Mesothelial cell of epicardium (in vitro differentiated cells): Measurements from ENCODE around the gene ADORA2A. TPM values are rescaled to one million over a fixed set of nuclear protein-coding genes. Genes with fewer than 3 reads are reported as not detected.
A peak's percentile ranks its signal among the peaks of the same experiment; 100 is the strongest.

Experiments used
- DNase-seq, 2 experiments: peaks; one replicate each; pipeline ENCODE4 v3.0.0; 2021; ENCODE audit warnings: low spot score in 2 of 2; ENCODE audit not compliant: unreplicated experiment in 2 of 2
- H3K27ac Mint-ChIP-seq: 2 replicates; pipeline ENCODE4 v1.8.0; 2021; ENCODE audit warnings: mixed read lengths
- H3K27me3 Mint-ChIP-seq: 2 replicates; pipeline ENCODE4 v1.8.0; 2021; ENCODE audit warnings: low read depth, mixed read lengths
- H3K36me3 Mint-ChIP-seq: 2 replicates; pipeline ENCODE4 v1.8.0; 2021; ENCODE audit warnings: mixed read lengths
- H3K4me1 Mint-ChIP-seq: 2 replicates; pipeline ENCODE4 v1.8.0; 2021; ENCODE audit warnings: mixed read lengths
- H3K4me3 Mint-ChIP-seq: 2 replicates; pipeline ENCODE4 v1.8.0; 2021; ENCODE audit warnings: mild to moderate bottlenecking, moderate library complexity, mixed read lengths
- H3K9me3 Mint-ChIP-seq: 2 replicates; pipeline ENCODE4 v1.8.0; 2021; ENCODE audit warnings: mixed read lengths
- total RNA-seq: library from RNA; stranded (reverse); gene quantifications from 3 replicates; pipeline ENCODE4 v1.2.1, GENCODE V29; 2021
- TF ChIP-seq, protein P1 (sequence below): fragments of 200-600 bp; sonication (generic); IDR thresholded peaks from one replicate; pipeline ENCODE4 v1.5.0; 2021; ENCODE audit warnings: antibody characterized with exemption; ENCODE audit not compliant: unreplicated experiment

ADORA2A gene
- total RNA-seq, 1 donor from 2014 or later: 10.8 TPM

DNA sequence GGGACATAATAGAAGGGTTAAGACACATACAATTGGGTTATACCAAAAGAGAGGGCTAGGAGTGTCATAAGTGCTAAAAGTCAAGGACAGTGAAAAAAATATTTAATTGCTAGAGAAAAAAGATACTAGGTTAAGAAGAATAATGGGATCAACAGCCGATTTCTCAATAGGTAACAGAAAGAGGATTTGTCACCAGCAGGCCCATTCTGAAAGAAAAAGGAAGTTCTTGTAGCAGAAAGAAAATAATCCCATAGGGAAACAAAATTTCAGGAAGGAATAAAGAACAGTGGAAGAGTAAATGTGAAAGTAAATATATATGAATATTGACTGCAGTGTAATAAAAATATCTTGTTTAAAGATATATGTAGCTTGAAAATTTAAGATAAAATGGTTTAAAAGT is 43.3 kb upstream of the ADORA2A start:
- Mint-ChIP-seq H3K27ac (no peak overlapping the region), H3K36me3 (peaks cover 21% of the 10 kb centered on the region), H3K4me3 (no peak overlapping the region), H3K4me1 (peaks cover 26% of the 10 kb centered on the region), H3K9me3 (no peaks in the 10 kb centered on the region), H3K27me3 (no peaks in the 10 kb centered on the region)
- TF ChIP-seq, protein P1, sequence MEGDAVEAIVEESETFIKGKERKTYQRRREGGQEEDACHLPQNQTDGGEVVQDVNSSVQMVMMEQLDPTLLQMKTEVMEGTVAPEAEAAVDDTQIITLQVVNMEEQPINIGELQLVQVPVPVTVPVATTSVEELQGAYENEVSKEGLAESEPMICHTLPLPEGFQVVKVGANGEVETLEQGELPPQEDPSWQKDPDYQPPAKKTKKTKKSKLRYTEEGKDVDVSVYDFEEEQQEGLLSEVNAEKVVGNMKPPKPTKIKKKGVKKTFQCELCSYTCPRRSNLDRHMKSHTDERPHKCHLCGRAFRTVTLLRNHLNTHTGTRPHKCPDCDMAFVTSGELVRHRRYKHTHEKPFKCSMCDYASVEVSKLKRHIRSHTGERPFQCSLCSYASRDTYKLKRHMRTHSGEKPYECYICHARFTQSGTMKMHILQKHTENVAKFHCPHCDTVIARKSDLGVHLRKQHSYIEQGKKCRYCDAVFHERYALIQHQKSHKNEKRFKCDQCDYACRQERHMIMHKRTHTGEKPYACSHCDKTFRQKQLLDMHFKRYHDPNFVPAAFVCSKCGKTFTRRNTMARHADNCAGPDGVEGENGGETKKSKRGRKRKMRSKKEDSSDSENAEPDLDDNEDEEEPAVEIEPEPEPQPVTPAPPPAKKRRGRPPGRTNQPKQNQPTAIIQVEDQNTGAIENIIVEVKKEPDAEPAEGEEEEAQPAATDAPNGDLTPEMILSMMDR: no peak
- DNase-seq: no peak

DNA sequence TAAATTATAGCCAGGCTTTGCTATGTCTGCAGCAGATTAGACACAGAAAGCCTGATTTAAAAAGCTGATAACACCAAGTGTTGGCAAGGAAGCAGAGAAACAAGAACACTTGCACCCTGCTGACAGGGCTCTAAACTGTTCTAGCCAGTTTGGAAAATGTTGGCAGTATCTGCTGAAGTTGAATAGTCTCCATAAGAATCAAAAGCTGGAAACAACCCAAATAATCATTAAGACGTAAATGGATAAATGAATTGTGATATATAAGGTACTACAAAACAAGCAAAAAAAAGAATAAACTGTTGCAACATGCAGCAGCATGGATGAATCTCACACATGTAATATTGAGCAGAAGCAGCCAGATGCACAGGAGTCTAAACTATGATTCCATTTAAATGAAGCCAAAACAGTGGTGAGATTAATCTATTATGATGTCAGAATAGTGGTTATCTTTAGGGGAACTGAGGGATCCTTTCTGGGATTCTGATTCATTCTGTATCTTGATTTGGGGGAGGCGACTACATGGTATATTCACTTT is 40.4 kb upstream of the ADORA2A start:
- Mint-ChIP-seq H3K36me3 (peaks cover 21% of the 10 kb centered on the region), H3K27me3 (no peaks in the 10 kb centered on the region), H3K27ac (no peak overlapping the region), H3K4me3 (no peak overlapping the region), H3K4me1 (peaks cover 31% of the 10 kb centered on the region), H3K9me3 (no peaks in the 10 kb centered on the region)
- TF ChIP-seq, protein P1: no peak
- DNase-seq: no peak

DNA sequence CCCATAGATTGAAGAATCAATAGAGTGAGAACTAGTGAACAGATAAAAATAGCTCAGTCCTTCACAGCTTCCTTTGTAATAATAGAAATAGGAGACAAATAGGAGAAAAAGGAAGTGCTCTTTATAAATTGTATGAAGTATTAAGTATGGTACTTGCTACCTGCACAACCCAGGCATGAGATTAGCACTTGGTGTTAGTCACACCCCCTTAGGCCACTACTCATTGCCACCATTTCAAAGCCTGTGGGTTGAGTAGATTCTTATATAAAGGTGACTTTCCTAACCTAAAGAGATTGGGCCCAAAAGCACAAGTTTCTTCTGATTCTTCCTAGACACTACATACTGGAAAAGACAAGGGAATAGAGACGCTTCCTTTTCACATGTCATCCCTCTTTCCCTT is 37.7 kb upstream of the ADORA2A start:
- Mint-ChIP-seq H3K27ac (no peak overlapping the region), H3K4me3 (no peak overlapping the region), H3K9me3 (no peaks in the 10 kb centered on the region), H3K4me1 (peaks cover 43% of the 10 kb centered on the region), H3K27me3 (no peaks in the 10 kb centered on the region), H3K36me3 (peaks cover 12% of the 10 kb centered on the region)
- no peak for DNase-seq
- TF ChIP-seq, protein P1: no peak

DNA sequence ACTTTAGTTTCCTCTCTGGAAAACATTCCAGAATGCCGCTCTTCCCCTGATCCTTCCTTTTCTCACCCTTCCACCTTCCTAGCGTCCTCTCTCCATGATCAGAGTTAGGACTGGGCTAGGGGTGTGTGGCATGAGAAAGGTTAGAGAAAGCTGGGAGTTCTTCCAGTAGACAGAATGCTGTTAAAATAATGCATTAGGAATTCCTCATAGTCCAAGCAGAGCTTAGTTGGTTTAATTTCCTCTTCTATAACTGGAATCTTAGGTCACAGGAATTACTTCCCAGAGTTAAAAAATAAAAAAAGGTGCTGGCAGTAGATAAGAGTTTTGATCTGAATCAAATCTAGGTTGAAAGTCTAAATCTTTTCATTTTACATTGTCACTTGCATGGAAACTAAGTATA is 37.2 kb upstream of the ADORA2A start:
- no peak overlapping the region for H3K4me3 Mint-ChIP-seq
- H3K9me3 Mint-ChIP-seq: no peaks in the 10 kb centered on the region
- H3K27me3 Mint-ChIP-seq: no peaks in the 10 kb centered on the region
- H3K27ac Mint-ChIP-seq: peak overlapping the region; percentile 71
- TF ChIP-seq, protein P1: no peak
- H3K4me1 Mint-ChIP-seq: peaks cover 43% of the 10 kb centered on the region
- peaks cover 13% of the 10 kb centered on the region for H3K36me3 Mint-ChIP-seq
- DNase-seq: no peak

DNA sequence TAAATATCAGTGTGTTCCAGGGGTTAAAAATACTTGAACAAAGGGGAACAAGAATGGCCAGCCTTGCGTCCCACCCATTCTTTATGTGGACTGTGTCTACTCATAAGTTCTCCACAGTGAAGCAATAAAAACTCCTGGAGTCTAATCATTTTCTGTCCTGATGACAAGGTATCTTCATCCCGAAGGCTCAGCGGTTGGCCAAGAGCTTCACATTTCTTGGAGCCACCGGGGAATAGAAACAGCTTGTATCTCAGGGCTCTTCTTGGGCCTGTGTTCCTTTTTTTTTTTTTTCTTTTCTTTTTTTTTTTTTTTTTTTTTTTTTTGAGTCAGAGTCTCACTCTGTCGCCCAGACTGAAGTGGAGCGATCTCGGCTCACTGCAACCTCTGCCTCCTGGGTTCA is 36.8 kb upstream of the ADORA2A start:
- TF ChIP-seq, protein P1: no peak
- H3K4me1 Mint-ChIP-seq: peaks cover 39% of the 10 kb centered on the region
- no peak overlapping the region for H3K4me3 Mint-ChIP-seq
- H3K27ac Mint-ChIP-seq: peak overlapping the region; percentile 71
- DNase-seq: no peak
- H3K27me3 Mint-ChIP-seq: no peaks in the 10 kb centered on the region
- H3K9me3 Mint-ChIP-seq: no peaks in the 10 kb centered on the region
- H3K36me3 Mint-ChIP-seq: peaks cover 15% of the 10 kb centered on the region

DNA sequence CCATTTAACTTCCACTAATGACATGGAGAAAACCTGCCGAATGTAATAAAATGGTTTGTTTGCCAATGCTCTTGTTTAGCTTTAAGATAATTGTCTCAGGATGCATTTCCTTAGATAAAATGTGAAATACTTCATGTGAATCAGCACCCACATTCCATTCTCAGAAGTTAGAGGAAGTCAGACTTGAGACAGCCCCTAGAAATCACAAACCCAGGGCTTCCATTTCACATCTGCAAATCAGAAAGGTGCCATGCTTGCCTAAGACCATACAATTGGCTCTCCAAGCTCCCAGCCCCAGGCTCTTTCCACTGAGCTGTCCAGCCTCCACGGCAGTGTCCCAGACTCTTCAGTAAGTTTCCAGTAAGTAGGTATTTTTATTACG is 35.6 kb upstream of the ADORA2A start:
- Mint-ChIP-seq H3K9me3 (no peaks in the 10 kb centered on the region), H3K4me1 (peaks cover 36% of the 10 kb centered on the region), H3K27ac (peak overlapping the region; percentile 83), H3K36me3 (peaks cover 22% of the 10 kb centered on the region), H3K27me3 (no peaks in the 10 kb centered on the region), H3K4me3 (no peak overlapping the region)
- TF ChIP-seq, protein P1: no peak
- DNase-seq: no peak
